Measurements from ENCODE around the gene REEP5.

- TF ChIP-seq CTCF (IDR thresholded peaks at IDR 0.05) (no peak), EZH2phosphoT487 (IDR thresholded peaks at IDR 0.05) (no peak), EZH2 (IDR thresholded peaks at IDR 0.05) (no peak)
These were observed 3.3 kb downstream of the REEP5 start for GRCh38 chr5:112918679-112919078.

All from neural progenitor cell (in vitro differentiated cells).